Ovary (tissue), 3 donors: ENCODE measurements around the gene POPDC3.

Experiments used
- EP300 ChIP-seq: sonication (generic); formaldehyde crosslinking; IDR thresholded peaks from one replicate; pipeline ENCODE4 v1.6.1; 2017; ENCODE audit warnings: antibody characterized with exemption
- POLR2A ChIP-seq: fragments of 450-650 bp; IDR thresholded peaks from one replicate; pipeline ENCODE4 v1.6.1; 2017; ENCODE audit warnings: antibody characterized with exemption, mild to moderate bottlenecking, moderate library complexity
- TF ChIP-seq, protein P1 (sequence below), 3 donors: fragments of 450-650 bp in 2 of 3; fragments of 200-600 bp in 1 of 3; IDR thresholded peaks; one replicate each; pipeline versions ENCODE4 v1.5.1 to v1.8.0; 2016 to 2022; ENCODE audit warnings: antibody characterized with exemption in 3 of 3, mild to moderate bottlenecking in 1 of 3
- donor health status: DM: no; HTN: no; CAD: no.

DNA sequence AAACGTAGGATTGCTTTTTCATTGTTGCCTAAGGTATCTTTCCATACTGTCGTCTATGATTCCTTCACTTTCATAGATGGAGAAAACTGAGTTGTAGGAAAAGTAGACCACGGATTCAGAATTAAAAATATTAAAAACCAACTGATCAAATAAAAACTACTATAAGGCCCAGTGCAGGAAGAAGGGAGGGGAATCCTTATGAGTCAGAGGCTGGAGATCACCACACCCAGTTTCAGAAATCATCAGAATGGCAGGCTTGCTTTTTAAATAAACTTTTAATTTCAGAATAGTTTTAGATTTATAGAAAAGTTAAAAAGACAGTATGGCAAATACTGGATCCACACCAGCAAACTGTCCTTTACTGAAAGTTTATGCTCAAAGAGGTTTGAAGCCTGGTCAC lies 32.0 kb upstream of the POPDC3 start:
- TF ChIP-seq, protein P1, sequence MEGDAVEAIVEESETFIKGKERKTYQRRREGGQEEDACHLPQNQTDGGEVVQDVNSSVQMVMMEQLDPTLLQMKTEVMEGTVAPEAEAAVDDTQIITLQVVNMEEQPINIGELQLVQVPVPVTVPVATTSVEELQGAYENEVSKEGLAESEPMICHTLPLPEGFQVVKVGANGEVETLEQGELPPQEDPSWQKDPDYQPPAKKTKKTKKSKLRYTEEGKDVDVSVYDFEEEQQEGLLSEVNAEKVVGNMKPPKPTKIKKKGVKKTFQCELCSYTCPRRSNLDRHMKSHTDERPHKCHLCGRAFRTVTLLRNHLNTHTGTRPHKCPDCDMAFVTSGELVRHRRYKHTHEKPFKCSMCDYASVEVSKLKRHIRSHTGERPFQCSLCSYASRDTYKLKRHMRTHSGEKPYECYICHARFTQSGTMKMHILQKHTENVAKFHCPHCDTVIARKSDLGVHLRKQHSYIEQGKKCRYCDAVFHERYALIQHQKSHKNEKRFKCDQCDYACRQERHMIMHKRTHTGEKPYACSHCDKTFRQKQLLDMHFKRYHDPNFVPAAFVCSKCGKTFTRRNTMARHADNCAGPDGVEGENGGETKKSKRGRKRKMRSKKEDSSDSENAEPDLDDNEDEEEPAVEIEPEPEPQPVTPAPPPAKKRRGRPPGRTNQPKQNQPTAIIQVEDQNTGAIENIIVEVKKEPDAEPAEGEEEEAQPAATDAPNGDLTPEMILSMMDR (IDR thresholded peaks at IDR 0.05), result no peak
- no peak for TF ChIP-seq POLR2A
- TF ChIP-seq EP300, result no peak
